ENCODE results near the gene GRAMD1A. TPM values are rescaled to one million over a fixed set of nuclear protein-coding genes. Genes with fewer than 3 reads are reported as not detected.

GRAMD1A gene
- 106 to 154 TPM (median 148 TPM) in 5 replicates for total RNA-seq (2022; extraction: Qiagen RNA extraction)

DNA sequence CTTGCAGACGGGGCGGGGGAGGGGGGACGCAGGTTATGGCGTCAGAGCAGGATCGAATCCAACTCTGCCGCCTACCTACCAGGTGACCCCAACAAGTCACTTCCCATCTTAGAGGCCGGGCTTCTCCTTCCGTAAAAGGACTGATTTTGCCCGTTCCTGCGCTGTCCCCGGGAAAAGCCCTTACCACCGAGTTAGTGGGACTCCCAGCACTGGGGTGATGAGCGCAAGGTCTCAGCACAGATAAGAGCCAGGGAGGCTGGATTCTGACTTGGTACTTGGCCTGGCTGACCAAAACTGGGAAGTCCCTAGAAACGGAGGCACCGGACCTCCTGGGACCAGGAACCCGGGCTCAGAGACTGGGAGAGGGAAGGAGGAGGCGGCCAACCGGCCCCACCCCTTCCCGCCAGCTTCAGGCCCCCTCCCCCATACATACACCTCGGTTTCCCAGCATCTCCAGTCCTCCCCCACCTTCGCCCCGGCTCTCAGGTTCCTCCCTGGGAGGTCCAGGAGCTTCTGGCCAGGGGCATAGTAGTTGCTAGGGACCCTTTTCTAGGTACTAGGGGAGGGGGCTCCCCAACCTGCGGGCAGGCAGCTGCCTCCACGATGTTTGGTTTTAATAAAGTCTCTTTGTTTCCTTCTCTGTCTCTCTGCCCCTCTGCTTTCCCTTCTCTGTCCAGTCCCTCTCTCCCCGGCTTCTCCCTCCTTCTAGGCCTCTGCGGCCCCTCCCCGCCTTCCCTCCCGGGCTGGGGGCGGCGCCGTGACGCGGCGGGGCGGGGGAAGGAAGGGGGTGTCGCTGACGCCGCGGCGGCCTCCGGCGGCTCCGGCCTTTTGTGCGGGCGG is at the start of gene GRAMD1A:
Gene GRAMD1A (plus strand): TSS at position 826 of the 840 bp plus-strand sequence. CDS start 156 bp downstream, outside the sequence.

DNA sequence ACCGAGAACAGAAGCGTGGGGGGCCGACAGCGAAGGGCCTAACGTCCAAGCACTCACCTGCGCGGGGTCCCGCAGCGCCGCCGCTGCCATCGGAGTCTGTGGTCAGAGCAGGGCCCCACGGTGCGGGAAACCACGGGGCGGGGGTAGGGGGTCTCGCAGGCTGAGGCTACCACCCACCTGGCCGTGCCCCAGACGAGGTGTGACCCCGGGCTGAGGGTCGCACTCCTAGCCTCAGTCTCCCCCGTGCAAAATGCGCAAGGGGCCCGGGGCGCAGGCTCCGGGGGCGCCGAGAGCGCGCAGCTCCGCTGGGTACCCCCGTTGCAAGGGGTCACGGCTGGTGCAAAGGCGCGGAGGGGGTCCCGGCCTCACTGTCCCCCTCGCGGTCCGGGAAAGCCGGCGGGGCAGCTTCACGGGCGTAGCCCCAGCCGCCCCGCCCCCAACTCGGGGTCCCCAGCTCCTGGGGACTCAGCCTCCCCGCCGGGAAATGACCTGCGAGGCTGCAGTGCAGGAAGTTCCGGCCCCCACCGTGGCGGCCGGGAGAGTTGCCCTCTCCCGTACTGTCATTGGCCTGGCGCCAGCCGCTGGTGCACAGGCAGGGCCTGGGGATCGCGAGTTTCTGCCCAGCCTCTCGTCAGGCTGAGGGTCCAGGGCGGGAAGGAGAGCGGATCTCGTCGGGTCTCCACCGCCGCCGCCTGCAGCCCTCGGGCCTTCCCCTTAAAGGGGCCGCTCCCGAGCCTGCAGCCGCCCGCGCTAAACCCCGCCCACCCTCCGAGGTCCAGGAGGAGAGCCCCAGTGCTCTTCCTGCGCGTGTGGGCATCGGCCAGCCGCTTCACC is 36.3 kb upstream of the GRAMD1A start, which contains the start of gene ZNF792:
Gene ZNF792 (minus strand): TSS at position 657 of the 834 bp plus-strand sequence. CDS start 567 bp downstream, at position 90.

DNA sequence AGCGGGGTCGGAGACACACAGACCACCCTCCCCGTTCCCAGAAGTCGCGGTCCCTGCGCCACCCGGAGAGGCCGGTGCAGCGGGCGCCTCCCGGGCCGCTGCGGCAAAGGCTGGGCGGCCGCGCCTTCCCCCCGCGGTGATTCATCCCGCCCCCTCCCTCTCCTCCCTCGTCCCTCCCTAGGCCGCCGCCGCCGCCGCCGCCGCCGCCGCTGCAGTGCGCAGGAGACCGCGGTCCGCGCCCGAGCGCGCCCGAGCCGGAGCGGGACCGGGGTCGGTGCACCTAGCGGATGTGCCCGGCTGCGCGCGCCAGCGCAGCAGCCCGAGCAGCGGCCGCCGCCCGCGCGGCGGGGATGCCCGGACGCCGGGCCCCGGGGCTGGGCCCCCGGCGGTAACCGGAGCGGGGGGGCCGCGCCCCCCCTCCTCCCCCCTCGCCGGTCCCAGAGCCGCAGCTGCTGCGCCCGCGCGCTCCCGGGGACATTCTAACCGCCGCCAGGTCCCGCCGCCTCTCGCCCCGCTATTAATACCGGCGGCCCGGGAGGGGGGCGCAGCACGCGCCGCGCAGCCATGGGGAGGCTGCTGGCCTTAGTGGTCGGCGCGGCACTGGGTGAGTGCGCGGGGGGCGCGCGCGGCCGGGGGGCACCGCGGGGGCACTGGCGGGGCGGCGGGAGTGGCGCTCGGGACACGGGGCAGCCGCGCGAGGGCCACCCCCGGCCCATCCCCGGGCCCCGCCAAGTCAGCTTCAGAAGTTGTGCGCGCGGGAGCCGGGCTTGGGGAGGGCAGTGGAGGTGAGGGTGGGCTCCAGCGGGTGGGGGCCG is 30.3 kb downstream of the GRAMD1A start, which contains the start of gene SCN1B:
Gene SCN1B (plus strand): TSS at position 214 of the 815 bp plus-strand sequence. CDS start 351 bp downstream, at position 565.

GRCh38 chr19:35041548-35042055 is 41.5 kb downstream of the GRAMD1A start, which contains the start of gene HPN:
HPN (plus strand) TSS chr19:35041721; CDS start chr19:35042507, 786 bp downstream.

Other genes with a start within 250 kb of the GRAMD1A start
- gene ZNF599, start 227.1 kb upstream of the GRAMD1A start, total RNA-seq (2022; extraction: Qiagen RNA extraction) = 2.0 to 2.6 TPM (median 2.2 TPM) in 5 replicates
- 5.1 to 6.4 TPM (median 5.5 TPM) in 5 replicates for gene ZNF30, start 73.4 kb upstream of the GRAMD1A start, total RNA-seq (2022; extraction: Qiagen RNA extraction)
- 1.3 to 1.9 TPM (median 1.7 TPM) in 5 replicates for gene ZNF792, start 36.1 kb upstream of the GRAMD1A start, total RNA-seq (2022; extraction: Qiagen RNA extraction)
- gene SCN1B, start 30.1 kb downstream of the GRAMD1A start, total RNA-seq (2022; extraction: Qiagen RNA extraction) = 13.7 to 19.8 TPM (median 19.1 TPM) in 5 replicates
- gene HPN, start 41.4 kb downstream of the GRAMD1A start, total RNA-seq (2022; extraction: Qiagen RNA extraction) = 0.03 to 0.21 TPM (median 0.09 TPM) in 5 replicates
- 0.33 to 0.67 TPM (median 0.42 TPM) in 5 replicates for gene FXYD3, start 115.5 kb downstream of the GRAMD1A start, total RNA-seq (2022; extraction: Qiagen RNA extraction)
- gene LGI4, start 134.7 kb downstream of the GRAMD1A start, total RNA-seq (2022; extraction: Qiagen RNA extraction) = 0.15 to 0.45 TPM (median 0.22 TPM) in 5 replicates
- 0.22 to 0.33 TPM in 2 of 5 replicates, not detected in the others for gene FXYD1, start 138.5 kb downstream of the GRAMD1A start, total RNA-seq (2022; extraction: Qiagen RNA extraction)
- 0.14 to 0.19 TPM (median 0.17 TPM) in 3 of 5 replicates, not detected in the others for gene FXYD7, start 142.9 kb downstream of the GRAMD1A start, total RNA-seq (2022; extraction: Qiagen RNA extraction)
- gene FXYD5, start 154.4 kb downstream of the GRAMD1A start, total RNA-seq (2022; extraction: Qiagen RNA extraction) = 171 to 243 TPM (median 234 TPM) in 5 replicates
- gene FAM187B, start 228.4 kb downstream of the GRAMD1A start, total RNA-seq (2022; extraction: Qiagen RNA extraction) = not detected in 5 replicates
- gene LSR, start 248.7 kb downstream of the GRAMD1A start, total RNA-seq (2022; extraction: Qiagen RNA extraction) = 7.4 to 11.3 TPM (median 8.8 TPM) in 5 replicates